NCI-H1436 (cell line): Measurements from ENCODE around the gene RPS6KC1.
"Not testable (repeated sequence)": the region's sequence is repeated elsewhere in the genome, so short reads cannot be mapped to it uniquely, and the experiment has no call there.

ENCODE experiments used
- DNase-seq: peaks from one replicate; lab custom pipeline; 2025; lab: John Stamatoyannopoulos, UW

The RPS6KC1 gene

GRCh38 chr1:213281640-213282301 is 230.7 kb downstream of the RPS6KC1 start:
- no peak for DNase-seq

- no peak for DNase-seq
Observed at GRCh38 chr1:213284626-213285025, 233.6 kb downstream of the RPS6KC1 start.

GRCh38 chr1:213286235-213286634 is 235.2 kb downstream of the RPS6KC1 start:
- no peak for DNase-seq

GRCh38 chr1:213287987-213288386 is 236.9 kb downstream of the RPS6KC1 start:
- DNase-seq: no peak

- no peak for DNase-seq
Observed at GRCh38 chr1:213291526-213291925, 240.5 kb downstream of the RPS6KC1 start.

- DNase-seq: no peak
Observed at GRCh38 chr1:213292614-213293013, 241.6 kb downstream of the RPS6KC1 start.

GRCh38 chr1:213295860-213296259 is 244.8 kb downstream of the RPS6KC1 start:
- no peak for DNase-seq

- no peak for DNase-seq
Observed at GRCh38 chr1:213296558-213296957, 245.5 kb downstream of the RPS6KC1 start.

- DNase-seq: no peak
Observed at GRCh38 chr1:213297021-213297420, 246.0 kb downstream of the RPS6KC1 start.

GRCh38 chr1:213300433-213300832 is 249.4 kb downstream of the RPS6KC1 start:
- DNase-seq: no peak

- DNase-seq: not testable (repeated sequence)
Observed at GRCh38 chr1:213301524-213301923, 250.5 kb downstream of the RPS6KC1 start.

- DNase-seq: no peak
Observed at GRCh38 chr1:213303286-213303685, 252.2 kb downstream of the RPS6KC1 start.

GRCh38 chr1:213315571-213315970 is 264.5 kb downstream of the RPS6KC1 start:
- DNase-seq: no peak

- DNase-seq: not testable (repeated sequence)
Observed at GRCh38 chr1:213318458-213318857, 267.4 kb downstream of the RPS6KC1 start.

GRCh38 chr1:213320191-213320870 is 269.3 kb downstream of the RPS6KC1 start:
- DNase-seq: no peak
